Spleen (tissue), 7 donors: Measurements from ENCODE around the gene DRC1.

Source experiments
- POLR2A ChIP-seq, 3 donors: fragments of 450-650 bp; IDR thresholded peaks; one replicate each; pipeline ENCODE4 v1.5.1; 2017; ENCODE audit warnings: antibody characterized with exemption in 3 of 3, mild to moderate bottlenecking in 1 of 3
- POLR2AphosphoS5 ChIP-seq, 3 donors: sonication (generic); formaldehyde crosslinking; IDR thresholded peaks; one replicate each; pipeline ENCODE4 v1.5.1; 2017; ENCODE audit warnings: antibody characterized with exemption in 3 of 3
- TF ChIP-seq, protein P1 (sequence below), 11 experiments: fragments of 200-600 bp in 7 of 11; fragments of 450-650 bp in 4 of 11; sonication (generic) in 4 of 11; IDR thresholded peaks in 8 of 11; conservative IDR thresholded peaks in 3 of 11; 1 replicate in 7 of 11; 2 replicates in 4 of 11; pipeline versions ENCODE4 v1.4.0 to v1.8.0; 2016 to 2021; ENCODE audit warnings: antibody characterized with exemption in 11 of 11, inconsistent platforms in 4 of 11, mild to moderate bottlenecking in 1 of 11
- donor health status: DM: no; HTN: no; CAD: no; lungs with moderate emphysema.
- donor health status: DM: no; HTN: no; CAD: no.
- donor health status: DM: no; HTN: no; CAD: no.

GRCh38 chr2:26356111-26356510, 45.6 kb upstream of the DRC1 start:
- TF ChIP-seq, protein P1, sequence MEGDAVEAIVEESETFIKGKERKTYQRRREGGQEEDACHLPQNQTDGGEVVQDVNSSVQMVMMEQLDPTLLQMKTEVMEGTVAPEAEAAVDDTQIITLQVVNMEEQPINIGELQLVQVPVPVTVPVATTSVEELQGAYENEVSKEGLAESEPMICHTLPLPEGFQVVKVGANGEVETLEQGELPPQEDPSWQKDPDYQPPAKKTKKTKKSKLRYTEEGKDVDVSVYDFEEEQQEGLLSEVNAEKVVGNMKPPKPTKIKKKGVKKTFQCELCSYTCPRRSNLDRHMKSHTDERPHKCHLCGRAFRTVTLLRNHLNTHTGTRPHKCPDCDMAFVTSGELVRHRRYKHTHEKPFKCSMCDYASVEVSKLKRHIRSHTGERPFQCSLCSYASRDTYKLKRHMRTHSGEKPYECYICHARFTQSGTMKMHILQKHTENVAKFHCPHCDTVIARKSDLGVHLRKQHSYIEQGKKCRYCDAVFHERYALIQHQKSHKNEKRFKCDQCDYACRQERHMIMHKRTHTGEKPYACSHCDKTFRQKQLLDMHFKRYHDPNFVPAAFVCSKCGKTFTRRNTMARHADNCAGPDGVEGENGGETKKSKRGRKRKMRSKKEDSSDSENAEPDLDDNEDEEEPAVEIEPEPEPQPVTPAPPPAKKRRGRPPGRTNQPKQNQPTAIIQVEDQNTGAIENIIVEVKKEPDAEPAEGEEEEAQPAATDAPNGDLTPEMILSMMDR (IDR thresholded peaks at IDR 0.05 in 8 of 11, conservative IDR thresholded peaks at IDR 0.05 in 3 of 11), result no peak
- TF ChIP-seq POLR2A (IDR thresholded peaks at IDR 0.05), result no peak
- TF ChIP-seq POLR2AphosphoS5 (IDR thresholded peaks at IDR 0.05), result no peak
